SJSA1 (cell line): ENCODE measurements around the gene OR2D2. TPM values are rescaled to one million over a fixed set of nuclear protein-coding genes. Genes with fewer than 3 reads are reported as not detected.
"Not testable (repeated sequence)": the region's sequence is repeated elsewhere in the genome, so short reads cannot be mapped to it uniquely, and the experiment has no call there.

Experiments
- DNase-seq, 2 experiments: peaks; one replicate each; pipeline ENCODE4 v3.0.0-alpha.2; 2015 to 2020; ENCODE audit warnings: low spot score in 2 of 2, low read depth in 1 of 2
- H3K27ac ChIP-seq: fragments of 250-450 bp; sonication (Bioruptor Pico); 2 replicates; pipeline ENCODE4 v1.5.1; 2020; ENCODE audit warnings: mild to moderate bottlenecking, moderate library complexity
- H3K27me3 ChIP-seq: fragments of 250-450 bp; sonication (Bioruptor Pico); replicated peaks from 2 replicates; pipeline ENCODE4 v1.5.1; 2020; ENCODE audit warnings: mild to moderate bottlenecking, moderate library complexity
- H3K36me3 ChIP-seq: fragments of 250-450 bp; sonication (Bioruptor Pico); 2 replicates; pipeline ENCODE4 v1.5.1; 2020; ENCODE audit warnings: mild to moderate bottlenecking
- H3K4me1 ChIP-seq: fragments of 250-450 bp; sonication (Bioruptor Pico); replicated peaks from 2 replicates; pipeline ENCODE4 v1.6.1; 2021; ENCODE audit warnings: mild to moderate bottlenecking
- H3K4me3 ChIP-seq: fragments of 250-450 bp; sonication (Bioruptor Pico); 2 replicates; pipeline ENCODE4 v1.5.1; 2020; ENCODE audit warnings: mild to moderate bottlenecking
- H3K9me3 ChIP-seq: fragments of 250-450 bp; sonication (Bioruptor Pico); replicated peaks from 2 replicates; pipeline ENCODE4 v1.5.1; 2020; ENCODE audit warnings: mild to moderate bottlenecking
- total RNA-seq: library from RNA; depleted of rRNA; stranded (reverse); fragments of >200 nt; shearing (Covaris generic); gene quantifications from 2 replicates; pipeline ENCODE4 v1.2.3, GENCODE V29; 2014

OR2D2 gene
- total RNA-seq, 1 experiment from 2014 or later: not detected

DNA sequence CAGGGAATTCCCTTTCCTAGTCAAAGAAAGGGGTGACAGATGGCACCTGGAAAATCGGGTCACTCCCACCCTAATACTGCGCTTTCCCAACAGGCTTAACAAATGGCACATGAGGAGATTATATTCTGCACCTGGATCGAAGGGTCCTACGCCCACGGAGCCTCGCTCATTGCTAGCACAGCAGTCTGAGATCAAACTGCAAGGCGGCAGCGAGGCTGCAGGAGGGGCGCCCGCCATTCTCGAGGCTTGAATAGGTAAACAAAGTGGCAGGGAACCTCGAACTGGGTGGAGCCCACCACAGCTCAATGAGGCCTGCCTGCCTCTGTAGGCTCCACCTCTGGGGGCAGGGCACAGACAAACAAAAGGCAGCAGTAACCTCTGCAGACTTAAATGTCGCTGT is 12.5 kb upstream of the OR2D2 start:
- not testable (repeated sequence) for DNase-seq, H3K9me3 ChIP-seq, H3K4me1 ChIP-seq, H3K36me3 ChIP-seq, H3K4me3 ChIP-seq, H3K27ac ChIP-seq, H3K27me3 ChIP-seq

DNA sequence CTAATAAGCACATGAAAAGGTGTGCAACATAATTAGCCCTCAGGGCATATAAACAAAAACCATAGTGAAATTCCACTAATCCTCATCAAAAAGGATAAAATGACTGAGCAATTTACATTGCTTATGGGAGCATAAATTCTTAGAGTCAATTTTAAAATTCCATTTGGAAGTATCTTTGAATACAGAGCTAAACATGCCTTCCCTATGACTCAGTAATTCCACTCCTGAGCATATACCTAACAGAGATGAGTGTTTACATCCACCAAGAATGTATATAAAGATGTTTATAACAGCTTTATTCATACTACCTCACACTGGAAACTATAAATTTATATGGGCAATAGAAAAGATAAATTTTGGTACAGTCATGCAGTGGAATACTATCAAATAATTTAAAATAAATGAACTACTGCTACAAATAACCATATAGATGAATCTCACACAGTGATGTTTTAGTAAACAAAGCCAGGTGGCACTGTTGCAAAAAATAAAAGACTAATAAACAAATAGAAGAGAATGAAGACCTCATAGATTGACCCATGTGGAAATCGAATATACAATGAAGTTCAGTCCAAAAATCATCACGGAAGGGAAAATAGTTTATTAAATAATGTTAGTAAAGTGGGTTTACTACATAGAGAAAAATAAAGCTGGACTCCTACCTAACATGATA is 8.2 kb upstream of the OR2D2 start:
- no peak overlapping the region for H3K4me3 ChIP-seq
- no peaks in the 10 kb centered on the region for H3K9me3 ChIP-seq
- no peaks in the 10 kb centered on the region for H3K36me3 ChIP-seq
- no peak for DNase-seq
- no peaks in the 10 kb centered on the region for H3K4me1 ChIP-seq
- no peak overlapping the region for H3K27ac ChIP-seq
- no peaks in the 10 kb centered on the region for H3K27me3 ChIP-seq

DNA sequence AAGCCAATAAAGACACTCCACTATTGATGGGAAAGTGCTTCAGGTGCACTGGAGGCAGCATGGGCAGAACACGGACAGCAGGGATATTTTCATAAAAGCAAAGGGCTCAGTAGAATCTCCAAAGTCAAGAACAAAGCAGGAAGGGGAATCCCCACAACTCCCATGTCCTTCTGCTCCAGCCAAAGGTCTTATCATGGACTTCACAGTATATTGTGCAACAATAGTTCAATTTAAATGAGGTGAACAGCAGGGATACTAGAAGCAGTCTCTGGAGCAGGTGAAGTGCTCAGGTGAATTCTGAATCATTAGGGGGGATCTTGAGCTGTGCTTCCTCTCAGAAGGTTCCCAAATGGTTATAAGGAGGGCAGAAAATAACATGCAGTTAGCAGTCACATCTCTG is 6.6 kb upstream of the OR2D2 start:
- no peak overlapping the region for H3K27ac ChIP-seq
- H3K27me3 ChIP-seq: no peaks in the 10 kb centered on the region
- H3K4me3 ChIP-seq: no peak overlapping the region
- no peaks in the 10 kb centered on the region for H3K9me3 ChIP-seq
- H3K36me3 ChIP-seq: no peaks in the 10 kb centered on the region
- no peaks in the 10 kb centered on the region for H3K4me1 ChIP-seq
- no peak for DNase-seq

DNA sequence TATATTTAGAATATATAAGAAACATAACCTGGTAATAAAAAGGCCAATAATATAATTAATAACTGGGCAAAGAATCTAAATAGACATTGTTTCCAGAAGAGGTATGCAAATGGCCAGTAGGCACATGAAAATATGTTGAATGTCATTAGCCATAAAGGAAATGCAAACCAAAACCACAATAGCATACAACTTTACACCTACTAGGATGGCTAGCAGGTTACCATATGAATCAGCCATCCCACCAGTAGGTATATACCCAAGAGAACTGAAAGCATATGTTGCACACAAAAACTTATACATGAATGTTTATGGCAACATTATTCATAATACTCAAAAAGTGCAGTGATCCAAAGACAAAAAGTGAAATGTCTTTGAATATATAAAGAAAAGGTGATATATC is 2.7 kb upstream of the OR2D2 start:
- DNase-seq: no peak
- no peaks in the 10 kb centered on the region for H3K4me1 ChIP-seq
- H3K27me3 ChIP-seq: no peaks in the 10 kb centered on the region
- no peak overlapping the region for H3K4me3 ChIP-seq
- no peaks in the 10 kb centered on the region for H3K36me3 ChIP-seq
- no peak overlapping the region for H3K27ac ChIP-seq
- H3K9me3 ChIP-seq: no peaks in the 10 kb centered on the region

DNA sequence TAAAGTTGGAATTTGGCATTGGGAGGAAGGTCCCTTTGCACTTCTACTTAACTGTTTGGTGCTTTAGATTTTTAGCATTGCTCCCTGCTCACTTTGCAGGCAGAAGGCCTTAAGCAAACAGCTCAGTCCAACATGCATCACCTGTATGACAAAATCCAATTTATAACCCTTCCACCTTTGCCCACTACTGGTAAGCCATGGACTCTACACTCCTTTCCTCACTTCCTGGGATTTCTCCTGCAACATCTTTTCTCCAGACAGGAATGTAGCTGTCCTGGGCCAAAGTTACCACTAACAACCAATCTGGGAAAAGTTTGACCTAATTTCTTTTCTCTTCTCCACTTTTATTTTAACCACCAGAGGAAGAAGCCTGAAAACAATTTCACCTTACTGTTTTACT is 1.8 kb upstream of the OR2D2 start:
- H3K9me3 ChIP-seq: no peaks in the 10 kb centered on the region
- no peaks in the 10 kb centered on the region for H3K27me3 ChIP-seq
- no peaks in the 10 kb centered on the region for H3K36me3 ChIP-seq
- no peak overlapping the region for H3K27ac ChIP-seq
- H3K4me1 ChIP-seq: no peaks in the 10 kb centered on the region
- no peak for DNase-seq
- no peak overlapping the region for H3K4me3 ChIP-seq

DNA sequence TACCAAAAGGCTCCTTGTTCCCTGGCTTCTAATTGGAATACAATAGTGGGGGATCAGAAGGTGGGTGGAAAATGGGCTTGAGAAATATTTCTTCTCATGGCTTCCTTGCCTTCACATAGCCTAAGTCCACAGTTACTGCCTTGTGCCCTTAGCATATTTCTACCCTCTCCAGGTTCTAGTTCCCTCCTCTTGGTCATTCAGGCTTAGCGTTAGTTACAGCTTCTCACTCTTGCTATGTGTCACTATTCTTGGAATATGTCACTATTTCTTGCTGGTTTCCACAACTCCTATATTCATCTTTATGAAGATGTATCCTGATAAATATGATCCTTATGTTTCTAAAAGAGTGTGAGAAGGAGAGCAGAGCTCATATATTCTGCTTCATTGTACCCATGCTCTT is 2.5 kb downstream of the OR2D2 start:
- Histone ChIP-seq H3K9me3 (no peaks in the 10 kb centered on the region), H3K27me3 (no peaks in the 10 kb centered on the region), H3K4me3 (no peak overlapping the region), H3K27ac (no peak overlapping the region), H3K4me1 (no peaks in the 10 kb centered on the region), H3K36me3 (no peaks in the 10 kb centered on the region)
- no peak for DNase-seq

DNA sequence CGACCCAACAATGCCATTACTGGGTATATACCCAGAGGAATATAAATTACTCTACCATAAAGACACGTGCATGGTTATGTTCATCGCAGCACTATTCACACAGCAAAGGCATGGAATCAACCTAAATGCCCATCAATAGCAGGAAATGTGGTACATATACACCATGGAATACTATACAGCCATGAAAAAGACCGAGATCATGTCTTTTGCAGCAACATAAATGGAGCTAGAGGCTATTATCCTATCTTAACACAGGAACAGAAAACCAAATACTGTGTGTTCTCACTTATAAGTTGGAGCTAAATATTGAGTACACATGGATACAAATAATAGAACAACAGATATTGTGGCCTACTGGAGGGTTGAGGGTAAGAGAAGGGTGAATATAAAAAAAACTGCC is 3.5 kb downstream of the OR2D2 start:
- no peaks in the 10 kb centered on the region for H3K4me1 ChIP-seq

DNA sequence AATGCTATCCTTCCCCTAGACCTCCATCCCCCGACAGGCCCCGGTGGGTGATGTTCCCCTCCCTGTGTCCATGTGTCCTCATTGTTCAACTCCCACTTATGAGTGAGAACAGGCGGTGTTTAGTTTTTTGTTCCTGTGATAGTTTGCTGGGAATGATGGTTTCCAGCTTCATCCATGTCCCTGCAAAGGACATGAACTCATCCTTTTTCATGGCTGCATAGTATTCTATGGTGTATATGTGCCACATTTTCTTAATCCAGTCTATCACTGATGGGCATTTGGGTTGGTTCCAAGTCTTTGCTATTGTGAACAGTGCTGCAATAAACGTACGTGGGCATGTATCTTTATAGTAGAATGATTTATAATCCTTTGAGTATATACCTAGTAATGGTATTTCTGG is 4.6 kb downstream of the OR2D2 start:
- DNase-seq: not testable (repeated sequence)

More for the DNA sequence above, 3.5 kb downstream of the OR2D2 start:
- no peaks in the 10 kb centered on the region for H3K9me3 ChIP-seq
- H3K36me3 ChIP-seq: no peaks in the 10 kb centered on the region
- no peak for DNase-seq
- no peak overlapping the region for H3K4me3 ChIP-seq
- H3K27ac ChIP-seq: no peak overlapping the region
- H3K27me3 ChIP-seq: no peaks in the 10 kb centered on the region

DNA sequence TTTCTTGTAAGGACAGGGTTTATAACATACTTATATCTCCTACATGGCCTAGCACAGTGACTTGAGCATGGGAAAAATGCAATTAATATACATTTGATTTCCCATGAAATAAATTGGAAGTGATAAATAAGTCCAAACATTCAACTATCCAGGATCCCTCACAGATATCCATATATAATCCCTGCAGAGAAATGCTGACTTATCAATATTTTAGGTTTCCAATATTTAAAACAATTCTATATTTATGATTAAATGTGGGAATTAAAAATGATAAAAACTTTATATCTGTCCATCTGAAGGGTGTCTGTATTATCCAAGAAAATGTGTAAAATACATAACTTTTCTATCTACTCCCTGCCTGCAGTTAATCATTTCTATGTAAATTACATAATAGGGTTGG is 9.5 kb downstream of the OR2D2 start:
- no peak overlapping the region for H3K4me3 ChIP-seq
- H3K9me3 ChIP-seq: no peaks in the 10 kb centered on the region
- H3K4me1 ChIP-seq: no peaks in the 10 kb centered on the region
- H3K27me3 ChIP-seq: no peaks in the 10 kb centered on the region
- no peak overlapping the region for H3K27ac ChIP-seq
- no peak for DNase-seq
- H3K36me3 ChIP-seq: no peaks in the 10 kb centered on the region

More for the DNA sequence above, 4.6 kb downstream of the OR2D2 start:
- H3K9me3 ChIP-seq, H3K27ac ChIP-seq, H3K27me3 ChIP-seq, H3K4me3 ChIP-seq, H3K4me1 ChIP-seq, H3K36me3 ChIP-seq: not testable (repeated sequence)

DNA sequence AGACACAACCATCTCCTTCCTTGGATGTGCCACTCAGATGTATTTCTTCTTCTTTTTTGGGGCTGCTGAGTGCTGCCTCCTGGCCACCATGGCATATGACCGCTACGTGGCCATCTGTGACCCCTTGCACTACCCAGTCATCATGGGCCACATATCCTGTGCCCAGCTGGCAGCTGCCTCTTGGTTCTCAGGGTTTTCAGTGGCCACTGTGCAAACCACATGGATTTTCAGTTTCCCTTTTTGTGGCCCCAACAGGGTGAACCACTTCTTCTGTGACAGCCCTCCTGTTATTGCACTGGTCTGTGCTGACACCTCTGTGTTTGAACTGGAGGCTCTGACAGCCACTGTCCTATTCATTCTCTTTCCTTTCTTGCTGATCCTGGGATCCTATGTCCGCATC is 15.4 kb downstream of the OR2D2 start:
- Histone ChIP-seq H3K27ac (no peak overlapping the region), H3K4me3 (no peak overlapping the region), H3K27me3 (no peaks in the 10 kb centered on the region), H3K9me3 (no peaks in the 10 kb centered on the region), H3K36me3 (no peaks in the 10 kb centered on the region), H3K4me1 (no peaks in the 10 kb centered on the region)
- no peak for DNase-seq

DNA sequence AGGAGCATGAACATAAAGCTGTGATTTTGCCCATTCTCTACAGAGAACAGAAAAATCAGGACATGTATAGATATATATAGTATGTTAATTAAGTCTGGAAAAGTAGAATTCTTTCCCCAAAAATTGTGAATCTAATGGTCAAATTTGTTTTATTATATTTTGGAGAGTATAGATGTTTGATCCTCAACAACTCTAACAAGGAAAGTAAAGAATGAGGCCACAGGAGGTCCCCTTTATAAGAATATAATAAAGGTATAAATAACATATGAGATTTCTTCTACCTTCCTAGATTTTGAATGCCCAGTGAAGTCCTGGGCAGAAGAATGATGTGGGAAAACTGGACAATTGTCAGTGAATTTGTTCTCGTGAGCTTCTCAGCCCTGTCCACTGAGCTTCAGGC is 16.0 kb downstream of the OR2D2 start, which contains the start of gene OR10A4:
Gene OR10A4, plus strand, starts transcription at position 301 of the 400 bp plus-strand sequence. Its CDS starts 23 bp downstream, at position 324.
- no peak within 1 kb of the TSS for H3K4me3 ChIP-seq
- no peaks in the 10 kb centered on the region for H3K9me3 ChIP-seq
- no peak for DNase-seq
- no peaks in the 10 kb centered on the region for H3K4me1 ChIP-seq
- H3K36me3 ChIP-seq: no peaks in the 10 kb centered on the region
- H3K27me3 ChIP-seq: no peaks in the 10 kb centered on the region
- H3K27ac ChIP-seq: no peak within 1 kb of the TSS

DNA sequence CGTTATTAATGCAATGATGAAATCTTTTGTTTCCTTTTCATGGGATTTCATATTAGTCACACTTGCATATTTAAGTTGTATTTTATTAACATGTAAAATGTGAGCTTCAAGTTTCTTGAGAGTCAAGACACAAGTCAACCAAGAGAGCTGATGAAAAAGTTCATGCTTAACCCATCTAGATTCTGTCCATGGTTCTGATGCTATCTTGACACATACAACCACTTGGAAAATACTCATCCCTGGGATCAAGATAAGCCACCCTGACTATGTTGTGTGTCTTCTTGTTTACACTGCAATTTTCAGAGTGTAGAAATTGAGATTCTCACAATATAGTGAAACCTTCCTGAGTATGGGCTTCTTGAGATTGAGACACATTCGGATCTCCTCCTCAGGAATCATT is 16.5 kb downstream of the OR2D2 start:
- Histone ChIP-seq H3K27me3 (no peaks in the 10 kb centered on the region), H3K27ac (no peak overlapping the region), H3K36me3 (no peaks in the 10 kb centered on the region), H3K4me3 (no peak overlapping the region), H3K4me1 (no peaks in the 10 kb centered on the region), H3K9me3 (no peaks in the 10 kb centered on the region)
- DNase-seq: no peak

DNA sequence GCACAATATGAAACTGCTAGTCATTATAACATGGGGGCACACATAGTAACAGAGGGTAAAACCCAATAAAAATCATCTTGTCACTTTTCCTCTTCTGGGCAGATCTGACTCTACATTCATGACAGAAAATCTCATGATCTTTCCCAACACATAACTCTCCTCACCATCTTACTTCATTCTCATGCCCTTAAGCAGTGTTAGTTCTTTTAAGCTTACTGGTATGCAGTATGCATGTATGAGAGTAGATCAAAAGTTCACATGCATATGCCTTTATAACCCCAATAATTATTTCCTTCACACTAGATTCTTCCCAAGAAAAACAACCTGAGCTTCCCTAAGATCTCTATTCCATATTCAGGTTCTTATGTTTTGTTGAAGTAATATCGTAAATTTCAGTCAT is 21.0 kb downstream of the OR2D2 start:
- H3K27ac ChIP-seq: no peak overlapping the region

DNA sequence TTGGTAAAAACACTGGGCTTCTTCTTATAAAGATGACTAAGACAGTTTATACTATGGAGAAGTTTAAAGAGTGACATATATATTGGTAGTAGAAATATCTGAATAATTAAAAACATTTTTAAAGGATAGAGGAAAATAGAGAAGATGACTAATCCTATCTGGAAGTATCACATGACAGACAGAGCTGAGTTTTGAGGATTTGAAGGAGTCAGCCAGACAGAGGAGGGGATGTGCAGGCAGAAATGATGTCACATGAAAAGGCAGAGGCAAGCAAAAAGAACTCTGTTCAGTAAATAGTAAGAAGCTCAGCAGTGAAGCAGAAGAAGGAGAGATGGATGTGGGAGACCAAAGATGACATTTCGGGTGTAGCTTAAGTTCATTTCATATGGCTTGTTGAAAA is 27.9 kb downstream of the OR2D2 start:
- Histone ChIP-seq H3K27me3 (no peaks in the 10 kb centered on the region), H3K9me3 (no peaks in the 10 kb centered on the region), H3K4me1 (no peaks in the 10 kb centered on the region), H3K4me3 (no peak overlapping the region), H3K36me3 (no peaks in the 10 kb centered on the region), H3K27ac (no peak overlapping the region)
- no peak for DNase-seq

More for the DNA sequence above, 21.0 kb downstream of the OR2D2 start:
- Histone ChIP-seq H3K36me3 (no peaks in the 10 kb centered on the region), H3K27me3 (no peaks in the 10 kb centered on the region), H3K9me3 (no peaks in the 10 kb centered on the region), H3K4me1 (no peaks in the 10 kb centered on the region), H3K4me3 (no peak overlapping the region)
- no peak for DNase-seq

DNA sequence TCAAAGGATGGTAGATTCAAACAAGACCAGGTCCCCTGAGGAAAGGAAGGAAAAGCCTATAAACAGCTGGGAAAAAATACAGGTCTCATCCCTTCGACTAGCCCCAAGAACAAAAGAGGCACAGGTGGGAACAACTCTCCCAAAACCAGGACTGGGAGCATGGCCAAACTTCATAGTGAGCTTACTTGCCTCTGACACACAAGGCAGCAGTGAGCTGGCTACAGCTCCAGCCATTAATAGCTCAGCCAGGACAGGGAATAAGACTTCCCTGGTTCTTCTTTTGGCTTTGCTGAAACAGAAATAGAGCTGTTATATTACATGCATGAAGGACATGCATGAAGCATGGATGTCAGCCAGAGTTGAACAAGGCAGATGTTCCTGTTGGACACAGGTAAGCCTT is 29.3 kb downstream of the OR2D2 start, which contains the start of gene OR10A2:
Gene OR10A2, plus strand, starts transcription at position 97 of the 400 bp plus-strand sequence. CDS start 6,698 bp downstream, outside the sequence.
- no peaks in the 10 kb centered on the region for H3K4me1 ChIP-seq
- no peak for DNase-seq
- no peak within 1 kb of the TSS for H3K27ac ChIP-seq
- no peaks in the 10 kb centered on the region for H3K9me3 ChIP-seq
- no peaks in the 10 kb centered on the region for H3K36me3 ChIP-seq
- no peak within 1 kb of the TSS for H3K4me3 ChIP-seq
- no peaks in the 10 kb centered on the region for H3K27me3 ChIP-seq
